ENCODE results near the gene BAIAP2.

Gene BAIAP2

DNA sequence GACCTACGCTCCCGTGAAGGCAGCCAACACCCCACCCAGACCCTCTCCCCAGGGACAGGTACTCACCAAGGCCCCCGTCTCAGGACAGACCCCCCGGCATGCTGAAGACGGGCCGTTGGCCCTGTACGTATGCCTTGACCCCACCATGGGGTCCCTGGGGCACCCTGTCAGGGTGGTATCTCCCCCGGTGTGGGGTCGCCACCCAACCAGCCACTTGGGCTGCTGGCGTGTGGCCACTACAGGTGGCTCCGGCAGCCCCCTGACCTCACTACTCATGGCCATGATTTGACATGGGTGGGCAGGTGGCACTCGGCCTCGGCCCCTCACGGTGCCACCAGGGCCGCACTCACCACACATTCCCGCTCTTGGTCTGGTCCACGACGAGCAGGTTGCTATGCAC lies 89.4 kb downstream of the BAIAP2 start:
- DNase-seq (ENCODE audit: low spot score), result no peak
- TF ChIP-seq CTCF (IDR thresholded peaks at IDR 0.05; ENCODE audit: borderline replicate concordance, control extremely low read depth, extremely low read depth, insufficient read depth, missing control alignments), result no peak
- in situ Hi-C loops (cut with MboI; ENCODE audit: low sequenced_read_pairs, unreplicated experiment), result no loop called here

- in situ Hi-C loops (cut with MboI; ENCODE audit: low sequenced_read_pairs, unreplicated experiment), result no loop called here
- no peak for TF ChIP-seq CTCF (IDR thresholded peaks at IDR 0.05; ENCODE audit: borderline replicate concordance, control extremely low read depth, extremely low read depth, insufficient read depth, missing control alignments)
- no peak for DNase-seq (ENCODE audit: low spot score)
Observed at GRCh38 chr17:81125573-81126081, 90.7 kb downstream of the BAIAP2 start.

DNA sequence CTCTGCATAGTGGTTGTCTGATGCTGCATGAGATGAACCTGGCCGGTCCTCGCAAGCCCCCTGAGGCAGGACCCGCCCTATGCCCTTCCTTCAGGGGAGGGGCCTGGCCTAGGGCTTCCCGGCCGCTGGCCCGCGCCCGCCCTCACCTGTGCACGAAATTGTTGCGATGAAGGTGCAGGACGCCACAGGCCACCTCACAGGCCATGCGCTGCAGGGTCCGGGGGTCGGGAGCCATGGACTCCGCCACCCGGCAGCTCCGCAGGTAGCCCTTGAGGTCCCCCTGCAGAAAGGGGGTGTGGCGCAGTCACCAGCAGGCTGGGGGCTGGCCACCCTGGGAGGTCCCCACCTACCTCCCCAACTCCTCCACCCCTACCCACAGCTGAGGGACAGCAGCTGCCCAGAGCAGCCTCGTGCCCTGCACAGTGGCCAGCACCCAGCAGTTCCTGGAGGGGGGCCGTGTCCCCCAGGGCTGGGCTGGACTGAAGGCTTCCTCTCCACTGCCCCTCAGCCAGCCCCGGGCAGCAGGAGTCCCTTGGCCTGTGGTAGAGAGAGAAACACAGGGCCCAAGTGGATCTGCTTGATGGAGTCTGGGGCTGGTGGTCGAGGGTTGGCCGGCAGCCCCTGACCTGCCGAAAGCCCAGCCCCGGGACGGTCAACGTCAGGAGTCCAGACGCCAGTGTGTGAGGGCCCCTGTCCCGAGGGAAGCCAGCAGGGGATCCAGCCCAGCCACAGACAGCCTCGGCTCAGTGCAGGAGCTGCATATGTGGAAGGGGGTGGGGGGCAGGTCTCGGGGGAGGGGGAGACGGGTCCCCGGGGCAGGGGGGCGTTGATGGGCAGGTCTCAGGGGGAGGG lies 91.6 kb downstream of the BAIAP2 start:
- no peak for TF ChIP-seq CTCF (IDR thresholded peaks at IDR 0.05; ENCODE audit: borderline replicate concordance, control extremely low read depth, extremely low read depth, insufficient read depth, missing control alignments)
- in situ Hi-C loops (cut with MboI; ENCODE audit: low sequenced_read_pairs, unreplicated experiment), result no loop called here
- DNase-seq (ENCODE audit: low spot score), result no peak

- in situ Hi-C loops (cut with MboI; ENCODE audit: low sequenced_read_pairs, unreplicated experiment), result no loop called here
- DNase-seq (ENCODE audit: low spot score), result no peak
- no peak for TF ChIP-seq CTCF (IDR thresholded peaks at IDR 0.05; ENCODE audit: borderline replicate concordance, control extremely low read depth, extremely low read depth, insufficient read depth, missing control alignments)
Observed at GRCh38 chr17:81127133-81127455, 92.1 kb downstream of the BAIAP2 start.

GRCh38 chr17:81127526-81128177 lies 92.7 kb downstream of the BAIAP2 start:
- in situ Hi-C loops (cut with MboI; ENCODE audit: low sequenced_read_pairs, unreplicated experiment), result no loop called here
- no peak for TF ChIP-seq CTCF (IDR thresholded peaks at IDR 0.05; ENCODE audit: borderline replicate concordance, control extremely low read depth, extremely low read depth, insufficient read depth, missing control alignments)

GRCh38 chr17:81128338-81128737 lies 93.4 kb downstream of the BAIAP2 start:
- no peak for DNase-seq (ENCODE audit: low spot score)
- in situ Hi-C loops (cut with MboI; ENCODE audit: low sequenced_read_pairs, unreplicated experiment), result no loop called here
- TF ChIP-seq CTCF (IDR thresholded peaks at IDR 0.05; ENCODE audit: borderline replicate concordance, control extremely low read depth, extremely low read depth, insufficient read depth, missing control alignments), result no peak

More at GRCh38 chr17:81127526-81128177, 92.7 kb downstream of the BAIAP2 start:
- DNase-seq (ENCODE audit: low spot score), result no peak

Data from GM13976 (cell line).